GM19395 (cell line): ENCODE results near the gene NAT9.
A peak's percentile ranks its signal among the peaks of the same experiment; 100 is the strongest.

Experiments used
- ATAC-seq: cut with Tn5 transposase; IDR thresholded peaks from one replicate; pipeline ENCODE4 v1.9.1; 2021; ENCODE audit warnings: mild to moderate bottlenecking, moderate library complexity; ENCODE audit not compliant: unreplicated experiment

NAT9 gene

DNA sequence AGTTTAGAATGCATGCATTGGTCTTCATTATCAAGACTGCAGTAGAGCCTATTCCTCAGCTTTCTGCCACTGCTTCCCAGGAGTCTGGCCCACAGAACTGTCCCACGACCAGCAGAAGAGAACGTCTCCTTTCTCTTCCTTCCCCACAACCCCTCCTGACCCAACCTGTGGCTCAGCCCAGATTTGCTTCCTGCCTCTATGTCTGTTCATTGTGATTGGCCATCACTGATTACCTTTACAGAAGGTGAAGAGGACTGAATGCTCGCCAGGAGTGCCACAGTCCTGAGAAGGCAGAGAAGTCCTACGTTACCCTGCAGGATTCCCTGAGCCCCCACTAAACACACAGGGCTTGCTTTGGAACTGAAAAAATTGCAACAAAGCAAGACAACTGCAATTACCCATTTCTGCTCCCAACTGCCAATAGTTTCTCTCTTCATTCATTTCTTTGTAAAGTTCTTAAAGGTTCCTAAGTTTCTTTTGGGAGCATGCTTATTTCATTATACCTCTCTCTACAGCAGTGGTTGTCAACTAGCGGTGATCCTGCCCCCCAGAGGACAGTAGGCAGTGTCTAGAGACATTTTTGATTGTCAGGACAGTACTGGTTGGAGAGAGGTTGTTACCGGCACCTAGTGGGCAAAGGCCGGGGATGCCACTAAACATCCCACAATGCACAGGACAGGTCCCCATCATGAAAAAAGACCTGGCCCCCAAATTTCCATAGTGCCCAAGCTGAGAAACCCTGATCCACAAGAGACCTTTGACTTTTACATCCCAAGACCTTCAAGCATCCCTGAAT lies 4.5 kb upstream of the NAT9 start:
- ATAC-seq, result no peak

DNA sequence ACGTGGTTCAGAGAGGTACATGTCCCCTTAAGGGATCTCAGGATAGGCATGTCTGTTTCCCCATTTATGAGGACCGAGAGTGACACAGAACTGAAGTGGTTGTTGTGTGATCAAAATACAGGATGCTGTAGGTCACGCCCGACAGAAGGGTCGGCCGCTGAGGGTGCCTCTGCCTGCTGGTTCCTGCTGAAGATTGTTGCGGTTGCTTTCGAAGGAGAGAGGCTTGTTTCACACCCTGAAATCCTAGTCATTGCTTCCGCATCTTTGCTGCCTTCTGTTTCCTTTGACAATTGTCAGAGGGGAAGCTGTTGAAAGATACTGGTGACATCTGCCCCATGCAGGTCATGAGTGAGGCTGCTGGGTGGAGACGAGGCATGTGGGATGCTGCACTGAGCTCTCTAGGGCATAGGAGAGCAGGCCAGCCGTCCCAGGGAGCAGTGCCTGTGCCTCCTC lies 3.8 kb upstream of the NAT9 start:
- peak; percentile 70 for ATAC-seq

DNA sequence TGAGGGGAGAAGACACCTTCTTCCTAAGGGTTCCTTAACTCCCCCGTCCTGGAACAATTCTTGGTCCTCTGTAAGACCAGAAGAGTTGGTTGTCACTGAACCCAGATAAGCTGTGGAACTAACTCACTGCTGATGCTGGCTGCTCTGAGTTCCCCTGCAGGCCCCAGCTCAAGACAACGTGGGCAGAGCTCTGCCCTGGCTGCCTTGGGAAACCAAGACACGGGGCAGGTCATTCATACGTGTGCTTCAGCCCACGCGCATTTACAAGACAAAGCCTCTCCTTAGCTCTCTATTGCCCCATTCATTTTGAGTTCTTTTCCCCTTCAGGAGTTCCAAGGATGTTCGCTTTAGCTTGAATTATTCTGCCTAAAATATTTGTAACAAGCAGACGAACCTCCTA lies 3.4 kb upstream of the NAT9 start:
- no peak for ATAC-seq

DNA sequence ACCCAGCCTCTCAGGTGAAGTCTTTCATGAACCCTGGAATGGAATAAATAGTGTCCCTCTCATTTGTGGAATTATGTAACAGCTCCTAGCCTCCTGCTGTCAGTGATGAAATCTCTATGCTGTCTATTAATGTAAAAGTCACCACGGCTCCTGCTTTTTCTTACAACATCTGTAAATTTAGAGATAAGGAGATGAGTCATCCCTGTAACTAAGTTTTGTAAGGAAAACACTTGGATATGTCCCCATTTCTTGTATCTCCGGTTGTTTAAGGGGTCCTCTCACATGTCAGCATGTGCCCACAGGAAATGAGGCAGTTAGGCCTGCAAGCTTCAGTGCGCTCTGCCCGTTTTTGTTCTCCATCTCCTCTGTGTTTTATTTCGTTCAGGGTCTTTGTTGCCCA lies 2.8 kb upstream of the NAT9 start:
- ATAC-seq, result no peak

DNA sequence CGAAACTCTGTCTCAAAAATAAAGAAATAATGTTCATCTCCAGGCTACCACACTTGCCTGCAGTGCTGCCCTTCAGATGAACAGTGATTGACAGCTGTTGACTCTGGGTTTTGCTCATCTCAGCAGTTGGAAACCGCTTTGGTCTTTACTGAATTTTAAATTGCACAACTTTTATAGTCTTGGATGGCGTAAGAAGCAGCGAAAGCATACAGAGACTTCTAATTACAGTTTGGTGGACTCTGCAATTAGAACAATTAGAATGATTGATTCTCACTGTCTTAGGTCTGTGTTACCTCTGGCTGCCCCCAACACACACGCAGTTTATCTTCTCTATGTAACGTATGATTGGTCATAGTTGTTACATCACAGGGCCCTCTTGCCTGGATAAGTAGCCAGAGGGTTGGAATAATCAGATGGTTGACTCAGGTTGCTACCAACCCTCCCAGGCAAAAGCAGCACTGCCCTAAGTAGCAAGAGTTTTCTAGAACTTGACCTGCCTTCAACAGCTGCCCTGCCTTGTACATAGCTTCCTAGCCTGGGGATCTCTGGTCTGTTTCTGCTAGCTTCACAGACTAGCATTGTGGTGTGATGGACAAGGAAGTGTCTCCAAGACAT lies 1.9 kb upstream of the NAT9 start:
- ATAC-seq, result no peak

DNA sequence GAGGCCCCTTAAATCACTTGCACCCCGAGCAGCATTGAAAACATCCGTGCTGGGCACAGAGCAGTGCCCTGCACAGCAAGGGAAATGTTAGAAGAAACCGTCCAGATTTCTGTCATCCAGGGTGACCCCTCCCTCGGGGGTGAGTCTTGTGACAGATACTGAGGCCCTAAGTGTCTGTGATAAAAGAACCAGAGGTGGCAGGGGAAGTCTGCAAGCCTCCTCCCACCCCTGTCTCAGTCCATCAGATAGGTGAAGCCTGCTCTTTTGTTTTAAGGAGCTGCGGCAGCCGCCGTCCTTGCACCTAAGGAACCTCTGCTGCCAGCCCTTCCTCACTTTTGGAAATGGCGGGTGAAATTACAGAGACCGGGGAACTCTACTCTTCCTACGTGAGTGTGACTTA lies 845 bp upstream of the NAT9 start:
- ATAC-seq, result no peak

DNA sequence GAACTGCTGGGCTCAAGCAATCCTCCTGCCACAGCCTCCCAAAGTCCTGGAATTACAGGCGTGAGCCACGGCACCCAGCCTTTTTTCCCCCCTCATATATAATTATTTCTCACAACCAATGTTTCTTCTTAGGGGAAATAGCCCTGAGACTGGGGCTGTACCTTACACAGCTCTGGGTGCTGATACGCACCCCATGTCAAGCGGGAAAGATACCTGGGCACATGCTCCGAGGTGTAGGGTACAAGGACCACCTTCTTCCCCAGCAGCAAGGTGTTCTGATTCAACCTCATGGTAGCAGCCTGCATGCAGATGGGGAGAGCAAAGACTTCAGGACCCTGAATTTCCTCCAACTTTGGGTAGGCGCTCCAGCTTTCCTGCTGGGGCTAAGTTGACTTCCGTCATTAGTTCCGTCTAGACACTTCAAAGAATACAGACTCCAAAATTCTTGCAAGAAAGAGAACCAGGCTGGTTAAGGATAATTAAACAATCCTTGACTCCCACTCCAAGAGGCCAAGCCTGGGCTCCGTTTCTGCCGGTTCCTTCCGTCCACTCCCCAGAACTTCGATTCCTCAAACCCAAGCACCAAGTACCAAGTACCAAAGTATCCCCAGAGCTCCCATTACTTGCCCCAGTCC lies 619 bp downstream of the NAT9 start:
- ATAC-seq, result no peak

DNA sequence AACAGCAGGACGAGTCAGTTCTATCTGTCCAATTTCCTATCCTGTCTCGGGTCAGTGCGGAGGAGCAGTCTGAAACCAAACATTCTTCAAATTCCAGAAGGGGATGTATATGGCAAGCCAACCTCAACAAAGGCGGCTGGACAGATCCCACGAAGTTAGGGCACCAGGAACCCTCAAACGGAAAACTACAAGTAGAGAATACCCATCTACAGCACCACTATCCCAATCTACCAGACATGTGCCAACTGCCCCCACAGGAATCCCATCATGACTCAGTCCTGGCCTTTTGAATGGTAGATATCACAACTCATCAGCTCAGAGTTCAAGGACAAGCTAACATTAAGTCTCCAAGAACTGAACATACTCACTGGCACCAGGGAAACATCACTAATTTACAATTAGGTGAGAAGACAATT lies 2.3 kb downstream of the NAT9 start:
- ATAC-seq, result no peak

DNA sequence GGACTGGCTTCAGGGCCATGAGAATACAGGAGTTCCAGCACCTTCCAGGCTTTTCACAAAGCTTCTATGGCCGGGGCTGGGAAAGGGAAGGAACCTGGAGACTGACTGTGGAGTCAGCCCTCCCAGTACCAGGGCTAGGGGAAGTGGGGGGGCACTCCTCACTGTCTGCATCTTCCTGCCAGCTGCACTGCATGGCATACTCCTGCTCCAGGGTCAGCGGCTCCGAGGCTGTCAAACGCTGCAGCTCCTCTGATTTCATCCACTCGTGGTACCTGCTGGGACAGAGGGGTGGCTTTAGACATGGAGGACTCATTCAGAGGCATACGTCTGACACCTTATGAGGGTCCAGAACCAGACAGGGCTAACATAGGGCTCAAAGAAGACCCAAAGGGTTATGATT lies 2.7 kb downstream of the NAT9 start:
- no peak for ATAC-seq

DNA sequence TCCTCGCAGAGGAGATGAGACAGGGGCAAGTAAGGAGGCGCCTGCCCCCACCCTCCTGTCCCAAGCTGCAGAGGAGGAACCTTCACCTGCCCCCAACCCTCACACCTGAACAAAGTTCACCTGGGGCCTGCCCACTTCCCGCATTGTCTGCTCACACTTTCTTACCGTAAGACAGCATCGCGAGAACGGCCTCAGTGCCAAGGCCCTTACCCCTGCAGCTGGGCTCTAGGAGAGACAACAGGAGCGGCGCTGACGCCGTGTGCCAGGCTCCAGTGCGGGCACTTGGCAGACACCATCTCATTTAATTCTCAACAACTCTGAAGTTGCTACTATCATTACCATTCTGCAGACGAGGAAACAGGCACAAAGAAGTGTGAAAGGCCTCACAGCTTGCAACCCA lies 4.1 kb downstream of the NAT9 start:
- ATAC-seq, result no peak

DNA sequence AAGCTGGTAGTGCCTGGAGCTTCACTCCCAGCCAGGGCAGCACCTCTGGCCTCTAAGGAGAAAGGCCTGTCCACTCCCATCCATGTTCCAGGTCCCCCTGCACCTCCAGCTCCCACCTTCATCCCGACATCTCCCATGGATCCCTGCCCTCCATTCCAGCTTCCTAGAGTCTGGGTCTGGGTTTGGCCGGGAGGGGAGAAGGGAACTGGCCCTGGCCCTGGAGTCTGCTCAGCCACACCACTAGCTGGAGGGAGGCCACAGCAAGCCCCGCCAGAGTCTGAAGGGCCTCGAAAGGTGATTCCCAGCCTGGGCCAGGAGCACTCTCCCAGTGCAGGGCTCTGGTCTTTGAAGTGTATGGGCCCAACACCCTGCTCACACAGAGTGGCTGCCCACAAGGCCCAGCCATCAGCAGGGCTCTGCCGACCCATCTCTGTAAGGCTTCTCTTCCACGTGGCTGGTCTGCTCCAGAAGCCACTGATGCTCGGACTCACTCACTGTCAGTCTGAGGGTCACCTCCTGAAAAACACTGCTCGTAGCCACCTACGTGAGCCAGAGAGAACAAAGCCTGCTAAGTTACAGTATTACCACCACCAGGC lies 4.7 kb downstream of the NAT9 start:
- ATAC-seq, result no peak

DNA sequence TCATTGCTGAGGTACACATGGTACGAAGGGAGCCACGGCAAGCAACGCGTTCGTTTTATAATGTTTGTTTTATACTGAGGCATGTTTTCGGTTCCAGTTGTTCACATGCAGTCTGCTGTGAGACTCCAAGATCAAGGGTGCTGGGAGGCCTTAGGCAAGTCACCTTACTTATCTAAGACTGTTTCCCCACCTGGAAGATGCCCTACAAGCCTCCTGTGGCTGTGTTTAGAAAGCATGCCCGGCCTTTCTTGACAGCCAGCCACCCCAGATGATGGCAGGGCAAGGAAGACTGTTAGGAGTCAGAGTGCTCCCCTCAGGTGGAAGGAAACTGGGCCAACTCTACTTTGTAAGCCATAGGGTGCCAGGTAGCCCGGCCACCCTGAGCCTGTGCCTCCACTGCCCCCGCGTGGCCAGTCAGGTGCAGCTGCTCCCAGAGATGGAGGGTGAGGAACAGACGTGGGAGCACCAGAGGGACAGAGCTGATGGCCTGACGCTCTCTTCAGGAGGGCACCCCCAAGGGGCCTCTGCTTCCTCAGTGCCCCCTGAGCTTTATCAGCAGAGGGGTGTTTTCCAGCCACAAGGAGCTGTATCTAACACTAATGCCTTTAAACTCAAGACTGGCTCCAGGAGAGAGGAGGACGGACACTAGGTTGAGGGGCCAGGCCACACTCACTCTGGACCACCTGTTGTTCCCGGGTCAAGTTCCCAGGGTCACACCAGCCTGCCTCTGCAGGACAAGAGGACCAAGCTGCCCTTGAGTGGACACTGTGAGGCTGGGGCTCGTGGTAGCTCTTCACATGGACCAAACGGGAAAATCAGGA lies 5.4 kb downstream of the NAT9 start:
- no peak for ATAC-seq

DNA sequence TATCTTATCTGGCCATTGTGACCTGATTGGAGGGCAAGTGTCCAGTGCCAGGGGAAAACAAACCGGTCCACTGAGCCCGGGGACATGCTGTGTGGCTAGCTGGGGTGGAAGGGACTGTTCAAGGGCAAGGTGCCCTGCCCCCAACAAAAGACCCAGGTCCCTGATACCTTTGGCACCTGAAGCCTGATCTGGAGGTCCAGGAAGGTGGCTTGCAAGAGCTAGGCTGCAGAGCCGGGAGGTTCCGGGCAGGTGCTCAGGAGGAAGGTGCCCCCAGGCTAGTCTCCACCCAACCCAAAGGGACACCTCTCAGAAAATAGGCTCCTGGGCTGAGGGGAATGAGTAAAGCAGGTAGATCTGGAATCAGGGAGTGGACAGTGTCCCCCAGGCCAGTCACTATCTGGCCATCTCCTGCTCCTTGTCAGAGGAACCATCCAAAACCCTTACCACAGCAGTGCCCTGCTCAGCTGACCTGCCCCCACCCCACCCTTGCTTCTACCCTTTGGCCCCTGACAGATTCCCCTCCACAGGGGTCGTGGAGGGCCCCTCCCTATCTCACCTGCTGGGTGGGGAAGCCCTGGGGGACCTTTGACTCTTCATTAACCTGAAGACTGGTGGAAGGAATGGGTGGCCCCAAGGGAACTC lies 6.2 kb downstream of the NAT9 start:
- ATAC-seq, result no peak

DNA sequence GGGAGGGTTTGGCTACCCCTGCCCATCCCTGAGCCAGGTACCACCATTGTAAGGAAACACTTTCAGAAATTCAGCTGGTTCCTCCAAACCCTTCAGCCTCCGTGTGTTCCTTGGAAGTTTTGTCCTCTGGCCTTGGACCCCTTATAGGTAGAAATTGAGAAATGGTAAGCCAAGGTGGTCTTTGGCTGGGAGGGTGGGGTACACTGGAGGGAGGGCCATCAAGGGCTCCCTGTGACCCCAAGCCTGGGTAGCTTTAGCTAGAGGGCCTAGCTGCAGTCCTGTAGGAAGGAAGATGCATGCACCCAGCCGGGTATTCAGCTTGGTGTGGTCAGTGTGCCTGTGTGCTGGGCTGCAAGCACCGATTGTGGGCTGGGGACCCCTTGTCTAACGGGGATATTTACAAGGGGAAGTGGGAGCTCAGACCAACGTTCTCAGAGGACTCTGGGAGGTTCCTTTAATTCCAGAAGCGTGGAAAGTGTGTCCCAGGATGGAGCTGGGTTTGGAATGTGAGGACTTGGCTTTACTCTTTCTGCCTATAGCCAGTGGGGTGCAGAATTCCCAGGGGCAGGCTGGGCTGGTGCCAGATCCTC lies 6.8 kb downstream of the NAT9 start:
- no peak for ATAC-seq

DNA sequence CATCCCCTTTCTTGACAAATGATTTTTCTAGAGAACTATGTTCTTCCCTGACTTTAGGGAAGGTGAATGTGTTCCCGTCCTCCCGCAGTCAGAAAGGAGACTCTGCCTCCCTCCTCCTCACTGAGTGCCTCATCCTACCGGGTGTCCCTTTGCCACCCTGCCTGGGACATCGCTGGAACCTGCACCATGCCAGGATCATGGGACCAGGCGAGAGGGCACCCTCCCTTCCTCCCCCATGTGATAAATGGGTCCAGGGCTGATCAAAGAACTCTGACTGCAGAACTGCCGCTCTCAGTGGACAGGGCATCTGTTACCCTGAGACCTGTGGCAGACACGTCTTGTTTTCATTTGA lies 7.4 kb downstream of the NAT9 start:
- no peak for ATAC-seq

DNA sequence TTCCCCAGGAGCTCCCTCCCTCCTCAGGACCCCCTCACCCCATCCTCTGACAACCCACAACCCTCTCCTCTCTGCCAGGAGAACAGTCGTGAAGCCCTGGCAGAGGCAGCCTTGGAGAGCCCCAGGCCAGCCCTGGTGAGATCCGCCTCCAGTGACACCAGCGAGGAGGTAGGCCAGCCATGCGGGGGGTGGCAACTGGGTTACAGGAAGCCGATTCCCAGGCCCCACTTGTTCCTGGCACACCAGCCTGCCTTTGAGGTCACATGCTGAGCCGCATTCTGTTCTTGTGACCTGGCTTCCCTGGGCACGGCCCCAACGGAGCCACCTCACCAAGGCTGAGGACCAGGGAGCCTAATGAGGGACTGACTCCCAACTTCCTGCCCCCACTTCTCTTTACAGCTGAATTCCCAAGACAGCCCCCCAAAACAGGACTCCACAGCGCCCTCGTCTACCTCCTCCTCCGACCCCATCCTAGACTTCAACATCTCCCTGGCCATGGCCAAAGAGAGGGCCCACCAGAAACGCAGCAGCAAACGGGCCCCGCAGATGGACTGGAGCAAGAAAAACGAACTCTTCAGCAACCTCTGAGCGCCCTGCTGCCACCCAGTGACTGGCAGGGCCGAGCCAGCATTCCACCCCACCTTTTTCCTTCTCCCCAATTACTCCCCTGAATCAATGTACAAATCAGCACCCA lies 7.9 kb downstream of the NAT9 start:
- ATAC-seq, result no peak

DNA sequence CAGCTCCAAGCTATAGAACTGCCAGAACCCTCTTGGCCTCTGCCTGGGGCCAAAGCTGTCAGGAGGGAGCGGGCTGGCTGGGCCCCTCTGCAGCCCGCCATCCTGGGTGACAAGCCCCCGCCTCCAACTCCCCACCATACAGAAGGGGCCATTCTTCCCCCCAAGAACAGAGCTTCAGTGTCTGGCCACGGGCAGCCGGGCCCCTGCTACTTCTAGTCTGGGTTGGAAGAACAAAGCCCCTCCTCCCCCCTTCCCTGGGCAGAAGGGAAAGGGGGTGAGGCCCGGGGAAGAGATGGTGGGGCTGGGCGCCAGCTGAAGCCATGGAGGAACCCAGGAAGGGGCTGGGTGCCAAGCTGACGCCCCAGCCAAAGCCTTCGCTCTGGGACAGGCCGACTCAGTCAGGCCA lies 9.0 kb downstream of the NAT9 start:
- no peak for ATAC-seq

DNA sequence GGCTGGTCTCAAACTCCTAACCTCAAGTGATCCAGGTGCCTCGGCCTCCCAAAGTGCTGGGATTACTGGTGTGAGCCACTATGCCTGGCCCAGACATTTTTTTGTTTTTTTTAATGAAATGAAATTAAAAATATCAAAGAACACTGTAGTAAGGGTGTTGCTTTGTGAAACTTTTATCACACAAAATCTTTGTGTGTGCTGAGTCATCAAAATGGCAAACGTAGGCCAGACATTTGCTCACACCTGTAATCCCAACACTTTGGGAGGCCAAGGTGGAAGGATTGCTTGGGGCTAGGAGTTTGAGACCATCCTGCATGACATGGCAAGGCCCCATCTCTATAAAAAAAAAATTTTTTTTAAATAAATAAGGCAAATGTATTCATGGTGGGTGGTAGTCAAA lies 9.7 kb downstream of the NAT9 start:
- ATAC-seq, result no peak

DNA sequence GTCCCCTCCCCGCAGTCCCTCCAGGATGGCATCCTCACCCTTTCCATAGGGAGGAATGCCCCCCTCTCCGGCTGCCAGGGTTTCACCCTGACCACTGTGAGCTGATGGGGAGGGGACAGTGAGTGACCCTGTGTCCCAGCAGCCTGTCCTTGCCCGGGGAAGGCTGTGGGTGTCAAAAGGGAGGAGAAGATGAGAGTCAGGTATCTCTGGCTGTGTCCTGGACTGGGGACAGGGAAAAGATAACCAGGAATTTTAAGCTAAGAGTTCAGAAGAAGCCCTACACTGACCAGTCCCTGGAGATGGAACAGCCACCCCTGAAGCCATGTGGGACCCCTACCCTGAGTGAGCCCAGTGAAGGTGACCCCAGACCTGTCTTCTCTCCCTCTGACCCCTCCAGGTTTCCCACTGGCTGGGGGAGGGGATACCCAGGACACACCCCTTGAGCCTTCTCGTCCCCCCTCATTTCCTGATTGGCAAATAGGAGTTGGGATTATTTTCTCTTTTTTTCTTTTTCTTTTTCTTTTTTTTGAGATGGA lies 11.3 kb downstream of the NAT9 start:
- ATAC-seq, result no peak
